K562 (cell line): ENCODE measurements around the gene ZNF296. TPM values are rescaled to one million over a fixed set of nuclear protein-coding genes. Genes with fewer than 3 reads are reported as not detected.
A peak's percentile ranks its signal among the peaks of the same experiment; 100 is the strongest.

Experiments
- CBFA2T2 ChIP-seq: fragments of 450-650 bp; conservative IDR thresholded peaks from 2 replicates; pipeline ENCODE4 v1.6.1; 2017; ENCODE audit warnings: mild to moderate bottlenecking
- FOXK1 ChIP-seq: sonication (generic); formaldehyde crosslinking; IDR thresholded peaks from 2 replicates; pipeline ENCODE4 v1.8.0; 2022; ENCODE audit warnings: missing genetic modification reagents, mild to moderate bottlenecking, borderline replicate concordance
- HMBOX1 ChIP-seq: sonication (generic); IDR thresholded peaks from 2 replicates; pipeline ENCODE4 v1.6.1; 2016
- HMGN3 ChIP-seq: IDR thresholded peaks from 2 replicates; pipeline ENCODE4 v1.6.1; 2011; ENCODE audit warnings: borderline replicate concordance, low read depth, mild to moderate bottlenecking, mixed read lengths, low read length; ENCODE audit not compliant: insufficient read length; ENCODE audit errors: extremely low read depth
- RFX5 ChIP-seq: IDR thresholded peaks from 2 replicates; pipeline ENCODE4 v1.6.1; 2011; ENCODE audit warnings: low read depth, mild to moderate bottlenecking, improper control_type of control experiment, low read length
- TEAD2 ChIP-seq: fragments of 450-650 bp; IDR thresholded peaks from 2 replicates; pipeline ENCODE4 v1.6.1; 2016; ENCODE audit warnings: missing genetic modification characterization, control low read depth, missing compliant biosample characterization
- U2AF2 ChIP-seq: fragments of 200-400 bp; formaldehyde crosslinking; optimal IDR thresholded peaks from 2 replicates; pipeline ENCODE3; 2017; ENCODE audit warnings: low read depth, mild to moderate bottlenecking, low read length
- YY1 ChIP-seq, 3 experiments: IDR thresholded peaks; 2 replicates each; pipeline ENCODE4 v1.6.1; 2011; ENCODE audit warnings: low read length in 2 of 3, mild to moderate bottlenecking in 2 of 3, moderate library complexity in 2 of 3, borderline replicate concordance in 1 of 3, control low read depth in 1 of 3, low read depth in 1 of 3; ENCODE audit not compliant: insufficient read depth in 3 of 3, insufficient replicate concordance in 2 of 3, control insufficient read depth in 1 of 3, insufficient read length in 1 of 3; ENCODE audit errors: extremely low read depth in 1 of 3
- ZEB2 ChIP-seq: fragments of 450-650 bp; IDR thresholded peaks from 2 replicates; pipeline ENCODE4 v1.6.1; 2016
- ZNF436 ChIP-seq: fragments of 250-450, 450-650 bp; sonication (Bioruptor Pico); formaldehyde crosslinking; IDR thresholded peaks from 2 replicates; pipeline ENCODE4 v1.7.0; 2020; ENCODE audit warnings: mild to moderate bottlenecking
- polyA plus RNA-seq, 8 experiments: library from polyadenylated mRNA; depleted of rRNA in 4 of 8; stranded (reverse) in 5 of 8; unstranded in 3 of 8; fragments of >200 nt; fragmentation: Nextera tagmentation in 2 of 8; fragmentation: Illumina TruSeq in 1 of 8; extraction: Ambion mirVana in 2 of 8; extraction: Trizol in 1 of 8; gene quantifications; 2 replicates each; pipeline versions ENCODE4 v1.2.1 to v1.2.3, GENCODE V29; 2011 to 2014; ENCODE audit warnings: inconsistent platforms in 1 of 8, missing spikeins in 1 of 8
- total RNA-seq, 7 experiments: library from RNA; depleted of rRNA in 6 of 7; stranded (reverse); fragments of >200 nt in 6 of 7; fragmentation: Illumina TruSeq in 2 of 7; extraction: Trizol in 2 of 7; gene quantifications; 2 replicates each; pipeline versions ENCODE4 v1.2.1 to v1.2.3, GENCODE V29; 2011 to 2021; ENCODE audit warnings: low replicate concordance in 1 of 7
- TF ChIP-seq, protein P1 (sequence below): fragments of 250-450 bp; sonication (Bioruptor Pico); IDR thresholded peaks from 2 replicates; pipeline ENCODE4 v1.8.0; 2022; ENCODE audit warnings: moderate library complexity, mild to moderate bottlenecking, inconsistent platforms
- TF ChIP-seq, protein P2 (sequence below): fragments of 250-450 bp; sonication (Bioruptor Pico); IDR thresholded peaks from 2 replicates; pipeline ENCODE4 v1.5.0; 2021
- TF ChIP-seq, protein P3 (sequence below): sonication (generic); formaldehyde crosslinking; IDR thresholded peaks from 2 replicates; pipeline ENCODE4 v1.8.1; 2023; ENCODE audit warnings: mild to moderate bottlenecking, missing genetic modification reagents
- TF ChIP-seq, protein P4 (sequence below), 2 experiments: fragments of 450-650 bp; conservative IDR thresholded peaks; 2 replicates each; pipeline ENCODE4 v1.6.1; 2017; ENCODE audit warnings: mild to moderate bottlenecking in 2 of 2, moderate library complexity in 2 of 2

Gene ZNF296
- total and polyA plus RNA-seq, 9 of the 15 experiments (the other 6 are each of a cell fraction or from before 2014, with no cell fraction given), result 0.03 to 8.8 (median 0.47) TPM; not detected in 1

DNA sequence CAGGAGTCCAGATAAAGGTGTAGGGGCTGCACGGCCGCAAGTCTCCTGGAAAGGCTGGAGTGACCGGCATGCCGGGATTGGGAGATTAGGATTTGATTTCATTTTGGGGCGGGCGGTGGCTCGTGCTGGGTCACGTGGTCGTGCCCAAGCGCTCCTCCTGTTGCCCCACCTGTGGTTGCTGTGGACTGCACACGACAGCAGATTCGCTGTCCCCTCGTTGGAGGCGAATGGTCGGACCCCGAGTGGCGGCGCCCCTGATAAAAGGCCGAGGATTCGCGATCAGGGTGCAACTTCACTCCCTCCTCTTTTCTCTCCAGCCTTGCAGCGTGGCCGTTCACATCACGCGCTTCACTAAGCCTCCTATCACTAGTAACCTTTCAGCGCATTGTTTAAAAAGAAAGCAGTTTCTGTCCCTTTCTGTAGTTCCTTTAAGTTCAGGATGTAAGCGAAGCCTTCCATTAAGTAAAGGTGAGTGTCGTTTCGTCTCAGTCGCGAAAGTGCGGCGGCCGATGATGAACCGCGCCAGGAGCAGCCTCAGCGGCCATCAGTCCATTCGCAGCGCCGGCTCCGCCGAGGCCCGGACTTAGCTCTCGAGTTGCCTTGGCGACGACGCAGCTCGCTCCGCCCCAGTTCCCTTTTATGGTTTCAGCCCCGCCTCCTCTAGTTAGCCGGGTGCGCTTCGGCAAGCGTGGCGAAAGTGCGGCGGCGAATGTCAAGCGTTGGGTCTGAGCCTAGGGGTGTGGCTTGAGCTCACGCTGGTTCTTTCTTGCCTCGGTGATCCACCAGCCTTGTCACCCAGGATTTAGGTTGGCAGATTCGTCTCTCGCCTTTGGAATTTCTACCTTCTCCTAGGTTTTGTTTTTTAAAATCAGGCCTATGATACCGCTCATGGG, 15.0 kb upstream of the ZNF296 start (continued):
- TF ChIP-seq ZNF436 (no peak), HMGN3 (peak; percentile 74), FOXK1 (CRISPR knock-in tag) (no peak), YY1 (IDR thresholded peaks at IDR 0.05; ENCODE audit: borderline replicate concordance in 1 of 3, control insufficient read depth in 1 of 3, extremely low read depth in 1 of 3, insufficient read depth in 3 of 3, insufficient read length in 1 of 3, insufficient replicate concordance in 2 of 3, low read depth in 1 of 3, low read length in 2 of 3) (peak in 2 of 3 experiments; percentile 62 to 72), TEAD2 (tag) (no peak), HMBOX1 (0 out of 2 replicates have a peak, but pooled peaks have one; percentile 32), U2AF2 (no peak), CBFA2T2 (peak; percentile 47), RFX5 (no peak), ZEB2 (peak; percentile 99)
- TF ChIP-seq, protein P1, sequence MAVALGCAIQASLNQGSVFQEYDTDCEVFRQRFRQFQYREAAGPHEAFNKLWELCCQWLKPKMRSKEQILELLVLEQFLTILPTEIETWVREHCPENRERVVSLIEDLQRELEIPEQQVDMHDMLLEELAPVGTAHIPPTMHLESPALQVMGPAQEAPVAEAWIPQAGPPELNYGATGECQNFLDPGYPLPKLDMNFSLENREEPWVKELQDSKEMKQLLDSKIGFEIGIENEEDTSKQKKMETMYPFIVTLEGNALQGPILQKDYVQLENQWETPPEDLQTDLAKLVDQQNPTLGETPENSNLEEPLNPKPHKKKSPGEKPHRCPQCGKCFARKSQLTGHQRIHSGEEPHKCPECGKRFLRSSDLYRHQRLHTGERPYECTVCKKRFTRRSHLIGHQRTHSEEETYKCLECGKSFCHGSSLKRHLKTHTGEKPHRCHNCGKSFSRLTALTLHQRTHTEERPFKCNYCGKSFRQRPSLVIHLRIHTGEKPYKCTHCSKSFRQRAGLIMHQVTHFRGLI, result no peak
- TF ChIP-seq, protein P2, sequence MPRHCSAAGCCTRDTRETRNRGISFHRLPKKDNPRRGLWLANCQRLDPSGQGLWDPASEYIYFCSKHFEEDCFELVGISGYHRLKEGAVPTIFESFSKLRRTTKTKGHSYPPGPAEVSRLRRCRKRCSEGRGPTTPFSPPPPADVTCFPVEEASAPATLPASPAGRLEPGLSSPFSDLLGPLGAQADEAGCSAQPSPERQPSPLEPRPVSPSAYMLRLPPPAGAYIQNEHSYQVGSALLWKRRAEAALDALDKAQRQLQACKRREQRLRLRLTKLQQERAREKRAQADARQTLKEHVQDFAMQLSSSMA (CRISPR knock-in tag), result no peak
- TF ChIP-seq, protein P3, sequence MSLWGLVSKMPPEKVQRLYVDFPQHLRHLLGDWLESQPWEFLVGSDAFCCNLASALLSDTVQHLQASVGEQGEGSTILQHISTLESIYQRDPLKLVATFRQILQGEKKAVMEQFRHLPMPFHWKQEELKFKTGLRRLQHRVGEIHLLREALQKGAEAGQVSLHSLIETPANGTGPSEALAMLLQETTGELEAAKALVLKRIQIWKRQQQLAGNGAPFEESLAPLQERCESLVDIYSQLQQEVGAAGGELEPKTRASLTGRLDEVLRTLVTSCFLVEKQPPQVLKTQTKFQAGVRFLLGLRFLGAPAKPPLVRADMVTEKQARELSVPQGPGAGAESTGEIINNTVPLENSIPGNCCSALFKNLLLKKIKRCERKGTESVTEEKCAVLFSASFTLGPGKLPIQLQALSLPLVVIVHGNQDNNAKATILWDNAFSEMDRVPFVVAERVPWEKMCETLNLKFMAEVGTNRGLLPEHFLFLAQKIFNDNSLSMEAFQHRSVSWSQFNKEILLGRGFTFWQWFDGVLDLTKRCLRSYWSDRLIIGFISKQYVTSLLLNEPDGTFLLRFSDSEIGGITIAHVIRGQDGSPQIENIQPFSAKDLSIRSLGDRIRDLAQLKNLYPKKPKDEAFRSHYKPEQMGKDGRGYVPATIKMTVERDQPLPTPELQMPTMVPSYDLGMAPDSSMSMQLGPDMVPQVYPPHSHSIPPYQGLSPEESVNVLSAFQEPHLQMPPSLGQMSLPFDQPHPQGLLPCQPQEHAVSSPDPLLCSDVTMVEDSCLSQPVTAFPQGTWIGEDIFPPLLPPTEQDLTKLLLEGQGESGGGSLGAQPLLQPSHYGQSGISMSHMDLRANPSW (CRISPR knock-in tag), result no peak
- TF ChIP-seq, protein P4, sequence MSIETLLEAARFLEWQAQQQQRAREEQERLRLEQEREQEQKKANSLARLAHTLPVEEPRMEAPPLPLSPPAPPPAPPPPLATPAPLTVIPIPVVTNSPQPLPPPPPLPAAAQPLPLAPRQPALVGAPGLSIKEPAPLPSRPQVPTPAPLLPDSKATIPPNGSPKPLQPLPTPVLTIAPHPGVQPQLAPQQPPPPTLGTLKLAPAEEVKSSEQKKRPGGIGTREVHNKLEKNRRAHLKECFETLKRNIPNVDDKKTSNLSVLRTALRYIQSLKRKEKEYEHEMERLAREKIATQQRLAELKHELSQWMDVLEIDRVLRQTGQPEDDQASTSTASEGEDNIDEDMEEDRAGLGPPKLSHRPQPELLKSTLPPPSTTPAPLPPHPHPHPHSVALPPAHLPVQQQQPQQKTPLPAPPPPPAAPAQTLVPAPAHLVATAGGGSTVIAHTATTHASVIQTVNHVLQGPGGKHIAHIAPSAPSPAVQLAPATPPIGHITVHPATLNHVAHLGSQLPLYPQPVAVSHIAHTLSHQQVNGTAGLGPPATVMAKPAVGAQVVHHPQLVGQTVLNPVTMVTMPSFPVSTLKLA (conservative IDR thresholded peaks at IDR 0.05), result peak; percentile 34 to 60; a peak in 3 of 4 replicates
